AG09309 (cell line): ENCODE data around the gene KCNT1.

Source experiments
- DNase-seq: peaks from one replicate; pipeline ENCODE4 v3.0.0-alpha.2; 2010; ENCODE audit warnings: low read depth
- H3K4me3 ChIP-seq: 2 replicates; pipeline ENCODE4 v1.5.1; 2011; ENCODE audit warnings: mild to moderate bottlenecking, low read depth, low read length, moderate library complexity; ENCODE audit not compliant: control insufficient read depth
- CTCF ChIP-seq: IDR thresholded peaks from 2 replicates; pipeline ENCODE4 v1.5.1; 2011; ENCODE audit warnings: mild to moderate bottlenecking, low read depth, low read length, inconsistent platforms; ENCODE audit not compliant: insufficient read depth, control insufficient read depth; ENCODE audit errors: missing control alignments

KCNT1 gene

GRCh38 chr9:135698236-135698635 lies 3.7 kb upstream of the KCNT1 start:
- no peak for TF ChIP-seq CTCF
- DNase-seq: no peak
- H3K4me3 ChIP-seq: no peak overlapping the region

- no peak for TF ChIP-seq CTCF
- no peak for DNase-seq
- no peak overlapping the region for H3K4me3 ChIP-seq
Measured at GRCh38 chr9:135698767-135699166, 3.2 kb upstream of the KCNT1 start.

GRCh38 chr9:135699440-135699839 lies 2.5 kb upstream of the KCNT1 start, which contains the start of gene SOHLH1:
TSS of gene SOHLH1 (minus strand) at chr9:135699481. CDS start at chr9:135699467, 14 bp downstream.
- DNase-seq: no peak
- no peak within 1 kb of the TSS for H3K4me3 ChIP-seq
- no peak for TF ChIP-seq CTCF

GRCh38 chr9:135700525-135700924 lies 1.5 kb upstream of the KCNT1 start:
- no peak for TF ChIP-seq CTCF
- no peak overlapping the region for H3K4me3 ChIP-seq
- DNase-seq: no peak

GRCh38 chr9:135701067-135701958 lies 672 bp upstream of the KCNT1 start:
- no peak overlapping the region for H3K4me3 ChIP-seq
- no peak for DNase-seq
- TF ChIP-seq CTCF: no peak

- no peak for DNase-seq
- TF ChIP-seq CTCF: no peak
- no peak overlapping the region for H3K4me3 ChIP-seq
Measured at GRCh38 chr9:135703726-135704125, 1.7 kb downstream of the KCNT1 start.
